OCI-LY3 (cell line): ENCODE data around the gene ZNF407.

Source experiments
- H2AFZ ChIP-seq: fragments of 200-600, 300-600 bp; shearing (Covaris generic); 2 replicates; pipeline ENCODE4 v1.6.0; 2014; ENCODE audit warnings: antibody characterized with exemption, low read depth, low read length
- H3K27ac ChIP-seq: fragments of 200-600, 300-600 bp; sonication (generic); 2 replicates; pipeline ENCODE4 v1.5.1; 2014; ENCODE audit warnings: mild to moderate bottlenecking, low read length, moderate library complexity, mixed read lengths
- H3K27me3 ChIP-seq: fragments of 200-600, 300-600 bp; sonication (generic); 2 replicates; pipeline ENCODE4 v1.6.1; 2014; ENCODE audit warnings: low read depth, low read length, mixed read lengths
- H3K36me3 ChIP-seq: fragments of 200-600, 300-600 bp; sonication (generic); replicated peaks from 2 replicates; pipeline ENCODE3; 2014; ENCODE audit warnings: low read depth, low read length, mixed read lengths
- H3K4me1 ChIP-seq: fragments of 300-600, 200-600 bp; sonication (generic); 2 replicates; pipeline ENCODE4 v1.6.1; 2014; ENCODE audit warnings: low read length, mixed read lengths
- H3K4me2 ChIP-seq: fragments of 200-600, 300-600 bp; sonication (generic); 2 replicates; pipeline ENCODE4 v1.6.1; 2014; ENCODE audit warnings: low read length, mixed read lengths
- H3K4me3 ChIP-seq: fragments of 300-600, 200-600 bp; sonication (generic); 2 replicates; pipeline ENCODE4 v1.5.1; 2014; ENCODE audit warnings: antibody characterized with exemption, mild to moderate bottlenecking, low read length, moderate library complexity
- H3K79me2 ChIP-seq: fragments of 300-600, 200-600 bp; shearing (Covaris generic); 2 replicates; pipeline ENCODE4 v1.6.1; 2014; ENCODE audit warnings: mild to moderate bottlenecking, low read length, mixed read lengths
- H3K9ac ChIP-seq: fragments of 300-600, 200-600 bp; shearing (Covaris generic); 2 replicates; pipeline ENCODE4 v1.6.0; 2014; ENCODE audit warnings: mild to moderate bottlenecking, low read length, moderate library complexity
- H3K9me3 ChIP-seq: fragments of 200-600, 300-600 bp; shearing (Covaris generic); 2 replicates; pipeline ENCODE4 v1.6.1; 2014; ENCODE audit warnings: low read length, mixed read lengths; ENCODE audit not compliant: insufficient read depth
- H4K20me1 ChIP-seq: fragments of 200-600, 300-600 bp; sonication (generic); 2 replicates; pipeline ENCODE4 v1.6.1; 2016; ENCODE audit warnings: low read length, mixed read lengths; ENCODE audit not compliant: insufficient read depth
- CTCF ChIP-seq: fragments of 200-600, 300-600 bp; sonication (generic); IDR thresholded peaks from 2 replicates; pipeline ENCODE4 v1.5.1; 2014; ENCODE audit warnings: antibody characterized with exemption, low read length, low read depth
- EZH2phosphoT487 ChIP-seq: fragments of 200-600 bp; shearing (Covaris generic); IDR thresholded peaks from 2 replicates; pipeline ENCODE4 v1.6.1; 2018; ENCODE audit warnings: antibody characterized with exemption, mixed run types, low read depth

The ZNF407 gene

DNA sequence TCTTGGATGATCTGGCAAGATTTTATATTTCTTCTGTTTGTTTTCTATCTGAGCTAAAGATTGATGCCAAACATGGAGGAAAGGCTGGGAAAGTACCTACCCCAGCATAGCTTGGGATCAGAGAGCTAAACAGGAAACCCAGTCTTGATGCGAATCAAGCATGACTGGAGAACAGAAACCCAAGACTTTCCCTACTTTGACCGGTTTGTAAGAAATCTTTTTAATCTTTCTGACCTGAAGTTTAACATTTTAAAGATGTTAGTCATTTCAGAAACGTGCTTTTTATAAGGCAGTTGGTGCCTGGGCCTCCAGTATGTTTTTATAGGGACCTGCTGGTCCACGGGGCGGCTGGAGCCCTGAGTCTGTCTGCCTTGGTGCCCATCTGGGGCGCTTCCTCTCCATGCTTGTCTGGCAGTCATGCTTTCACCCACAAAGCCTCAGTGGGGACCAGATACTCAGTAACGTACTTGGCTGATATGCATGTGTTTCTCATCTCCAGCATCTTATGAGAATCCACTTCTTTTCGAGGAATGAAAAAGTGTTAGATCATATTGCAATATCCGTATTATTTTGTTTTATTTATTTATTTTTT lies 344.7 kb downstream of the ZNF407 start:
- H4K20me1 ChIP-seq, result no peaks in the 10 kb centered on the region
- H3K9ac ChIP-seq, result peak overlapping the region; percentile 9; the same call in 1 of the 2 replicates
- H3K27me3 ChIP-seq, result no peaks in the 10 kb centered on the region
- peaks cover 28% of the 10 kb centered on the region for H3K4me1 ChIP-seq
- H3K36me3 ChIP-seq, result no peaks in the 10 kb centered on the region
- H2AFZ ChIP-seq, result 0 out of 2 replicates have a peak overlapping the region, but pooled peaks have one; percentile 12
- H3K4me2 ChIP-seq, result peak overlapping the region; percentile 69
- peak overlapping the region; percentile 59 for H3K4me3 ChIP-seq
- H3K79me2 ChIP-seq, result no peaks in the 10 kb centered on the region
- TF ChIP-seq EZH2phosphoT487, result no peak
- TF ChIP-seq CTCF, result no peak
- peak overlapping the region; percentile 33 for H3K27ac ChIP-seq
- no peaks in the 10 kb centered on the region for H3K9me3 ChIP-seq

DNA sequence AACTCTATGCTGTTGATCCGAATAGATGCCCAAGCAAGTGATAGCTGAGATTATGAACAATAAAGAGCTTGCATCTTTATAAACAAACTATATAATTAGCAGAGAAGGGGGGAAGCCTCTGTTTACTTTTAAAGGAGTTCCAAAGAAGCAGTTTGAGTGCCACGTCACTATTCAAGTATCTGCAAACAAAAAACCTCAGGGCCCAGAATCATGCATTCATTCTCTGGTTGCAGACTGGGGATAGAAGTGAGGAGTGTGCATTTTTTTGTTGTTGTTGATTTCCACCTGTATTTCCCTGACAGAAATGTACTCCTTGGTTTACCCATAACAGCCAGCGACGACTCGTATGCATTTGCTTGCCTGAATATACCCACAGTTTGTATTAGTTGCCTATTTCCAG lies 347.0 kb downstream of the ZNF407 start:
- no peak overlapping the region for H3K4me2 ChIP-seq
- no peak overlapping the region for H2AFZ ChIP-seq
- no peaks in the 10 kb centered on the region for H3K36me3 ChIP-seq
- no peak overlapping the region for H3K9ac ChIP-seq
- peaks cover 28% of the 10 kb centered on the region for H3K4me1 ChIP-seq
- no peaks in the 10 kb centered on the region for H3K79me2 ChIP-seq
- H3K27me3 ChIP-seq, result no peaks in the 10 kb centered on the region
- H3K27ac ChIP-seq, result no peak overlapping the region
- H3K4me3 ChIP-seq, result no peak overlapping the region
- no peaks in the 10 kb centered on the region for H4K20me1 ChIP-seq
- H3K9me3 ChIP-seq, result no peaks in the 10 kb centered on the region
- TF ChIP-seq EZH2phosphoT487 (no peak), CTCF (no peak)

- Histone ChIP-seq H3K27ac (no peak overlapping the region), H3K4me1 (peaks cover 32% of the 10 kb centered on the region), H3K4me2 (no peak overlapping the region)
These were observed 348.3 kb downstream of the ZNF407 start for GRCh38 chr18:74945774-74946545.

More at GRCh38 chr18:74945774-74946545, 348.3 kb downstream of the ZNF407 start:
- no peaks in the 10 kb centered on the region for H3K27me3 ChIP-seq
- H3K79me2 ChIP-seq, result no peaks in the 10 kb centered on the region
- no peak overlapping the region for H3K4me3 ChIP-seq
- no peak overlapping the region for H2AFZ ChIP-seq
- H3K36me3 ChIP-seq, result no peaks in the 10 kb centered on the region
- no peak for TF ChIP-seq EZH2phosphoT487
- no peak for TF ChIP-seq CTCF
- no peak overlapping the region for H3K9ac ChIP-seq
- no peaks in the 10 kb centered on the region for H4K20me1 ChIP-seq
- no peaks in the 10 kb centered on the region for H3K9me3 ChIP-seq
